ENCODE results near the gene STON2.
"Not testable (repeated sequence)": the region's sequence is repeated elsewhere in the genome, so short reads cannot be mapped to it uniquely, and the experiment has no call there.

The STON2 gene

GRCh38 chr14:81388336-81388735, 11.8 kb downstream of the STON2 start:
- DNase-seq (ENCODE audit: low read depth) = no peak
- TF ChIP-seq CTCF (IDR thresholded peaks at IDR 0.05; ENCODE audit: low read length, missing control alignments) = no peak
- no peak overlapping the region for H3K4me3 ChIP-seq (replicated peaks; ENCODE audit: low read depth, low read length)

- TF ChIP-seq CTCF (IDR thresholded peaks at IDR 0.05; ENCODE audit: low read length, missing control alignments) = no peak
- DNase-seq (ENCODE audit: low read depth) = no peak
- no peak overlapping the region for H3K4me3 ChIP-seq (replicated peaks; ENCODE audit: low read depth, low read length)
Observed at GRCh38 chr14:81386290-81386745, 13.8 kb downstream of the STON2 start.

GRCh38 chr14:81385886-81386285, 14.2 kb downstream of the STON2 start:
- no peak for DNase-seq (ENCODE audit: low read depth)
- H3K4me3 ChIP-seq (replicated peaks; ENCODE audit: low read depth, low read length) = no peak overlapping the region
- no peak for TF ChIP-seq CTCF (IDR thresholded peaks at IDR 0.05; ENCODE audit: low read length, missing control alignments)

GRCh38 chr14:81385419-81385818, 14.7 kb downstream of the STON2 start:
- no peak overlapping the region for H3K4me3 ChIP-seq (replicated peaks; ENCODE audit: low read depth, low read length)
- no peak for DNase-seq (ENCODE audit: low read depth)
- TF ChIP-seq CTCF (IDR thresholded peaks at IDR 0.05; ENCODE audit: low read length, missing control alignments) = no peak

- DNase-seq (ENCODE audit: low read depth) = no peak
- no peak overlapping the region for H3K4me3 ChIP-seq (replicated peaks; ENCODE audit: low read depth, low read length)
- TF ChIP-seq CTCF (IDR thresholded peaks at IDR 0.05; ENCODE audit: low read length, missing control alignments) = no peak
Observed at GRCh38 chr14:81384900-81385299, 15.2 kb downstream of the STON2 start.

GRCh38 chr14:81382517-81383225, 17.5 kb downstream of the STON2 start:
- no peak for DNase-seq (ENCODE audit: low read depth)
- no peak for TF ChIP-seq CTCF (IDR thresholded peaks at IDR 0.05; ENCODE audit: low read length, missing control alignments)
- no peak overlapping the region for H3K4me3 ChIP-seq (replicated peaks; ENCODE audit: low read depth, low read length)

GRCh38 chr14:81380009-81380408, 20.1 kb downstream of the STON2 start:
- DNase-seq (ENCODE audit: low read depth); H3K4me3 ChIP-seq (replicated peaks; ENCODE audit: low read depth, low read length): not testable (repeated sequence)

All from fibroblast of pulmonary artery (primary cell).